ENCODE results near the gene OR52E2. TPM values are rescaled to one million over a fixed set of nuclear protein-coding genes. Genes with fewer than 3 reads are reported as not detected.

Gene OR52E2
- total and polyA plus RNA-seq, 2 donors (not counting 3 experiments of a cell fraction or from before 2014, with no cell fraction given), result not detected

DNA sequence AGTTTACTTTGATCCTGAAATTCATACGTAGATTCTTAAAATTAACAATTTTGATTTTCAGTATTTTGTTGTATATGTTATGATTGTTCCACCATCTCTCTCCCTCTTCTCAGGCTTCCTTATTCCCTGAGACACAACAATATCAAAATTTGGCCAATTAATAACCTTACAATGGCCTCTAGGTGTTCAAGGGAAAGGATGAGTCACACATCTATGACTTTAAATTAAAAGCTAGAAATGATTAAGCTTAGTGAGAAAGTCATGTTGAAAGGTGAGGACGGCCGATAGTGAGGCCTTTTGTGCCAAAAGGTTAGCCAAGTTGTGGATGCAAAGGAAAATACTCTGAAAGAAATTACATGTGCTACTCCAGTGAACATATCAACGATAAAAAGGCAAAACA is 18.6 kb downstream of the OR52E2 start:
- H3K79me2 ChIP-seq (ENCODE audit: control insufficient read depth, insufficient read depth, low read length), result no peaks in the 10 kb centered on the region
- H3K36me3 ChIP-seq (ENCODE audit: control insufficient read depth in 2 of 2, extremely low read depth in 1 of 2, insufficient read depth in 2 of 2, low read length in 2 of 2), result no peaks in the 10 kb centered on the region
- ChIA-PET CTCF (no interaction called here), POLR2A (no interaction called here)
- BruUV-seq (replicated peaks), result no TSS peak
- FAIRE-seq (no peak), DNase-seq (ENCODE audit: low read depth, low spot score) (no peak)
- no peak overlapping the region for H2AFZ ChIP-seq (ENCODE audit: low read depth, low read length)
- H3K9me3 ChIP-seq (replicated peaks; ENCODE audit: control insufficient read depth, insufficient read depth, low read length), result no peaks in the 10 kb centered on the region
- H3K9ac ChIP-seq (replicated peaks; ENCODE audit: extremely low read depth, insufficient read depth, low read length), result no peak overlapping the region
- TF ChIP-seq, protein P1, sequence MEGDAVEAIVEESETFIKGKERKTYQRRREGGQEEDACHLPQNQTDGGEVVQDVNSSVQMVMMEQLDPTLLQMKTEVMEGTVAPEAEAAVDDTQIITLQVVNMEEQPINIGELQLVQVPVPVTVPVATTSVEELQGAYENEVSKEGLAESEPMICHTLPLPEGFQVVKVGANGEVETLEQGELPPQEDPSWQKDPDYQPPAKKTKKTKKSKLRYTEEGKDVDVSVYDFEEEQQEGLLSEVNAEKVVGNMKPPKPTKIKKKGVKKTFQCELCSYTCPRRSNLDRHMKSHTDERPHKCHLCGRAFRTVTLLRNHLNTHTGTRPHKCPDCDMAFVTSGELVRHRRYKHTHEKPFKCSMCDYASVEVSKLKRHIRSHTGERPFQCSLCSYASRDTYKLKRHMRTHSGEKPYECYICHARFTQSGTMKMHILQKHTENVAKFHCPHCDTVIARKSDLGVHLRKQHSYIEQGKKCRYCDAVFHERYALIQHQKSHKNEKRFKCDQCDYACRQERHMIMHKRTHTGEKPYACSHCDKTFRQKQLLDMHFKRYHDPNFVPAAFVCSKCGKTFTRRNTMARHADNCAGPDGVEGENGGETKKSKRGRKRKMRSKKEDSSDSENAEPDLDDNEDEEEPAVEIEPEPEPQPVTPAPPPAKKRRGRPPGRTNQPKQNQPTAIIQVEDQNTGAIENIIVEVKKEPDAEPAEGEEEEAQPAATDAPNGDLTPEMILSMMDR (IDR thresholded peaks at IDR 0.05; ENCODE audit: extremely low read depth in 1 of 2, insufficient read depth in 1 of 2, low read depth in 1 of 2, low read length in 2 of 2), result no peak
- TF ChIP-seq GATA2 (IDR thresholded peaks at IDR 0.05; ENCODE audit: insufficient read depth, insufficient read length, low read depth, low read length) (no peak), FOS (IDR thresholded peaks at IDR 0.05; ENCODE audit: borderline replicate concordance, insufficient read depth, low read length) (no peak), POLR2A (IDR thresholded peaks at IDR 0.05; ENCODE audit: low read depth, low read length) (no peak), POLR2AphosphoS5 (IDR thresholded peaks at IDR 0.05; ENCODE audit: insufficient read depth, low read depth, low read length) (no peak), MYC (IDR thresholded peaks at IDR 0.05; ENCODE audit: low read depth, low read length) (no peak), JUN (IDR thresholded peaks at IDR 0.05; ENCODE audit: borderline replicate concordance, insufficient read depth, insufficient read length, low read depth) (no peak), EZH2 (IDR thresholded peaks at IDR 0.05; ENCODE audit: borderline replicate concordance, low read depth, low read length, severe bottlenecking) (no peak)
- TF ChIP-seq, protein P2, sequence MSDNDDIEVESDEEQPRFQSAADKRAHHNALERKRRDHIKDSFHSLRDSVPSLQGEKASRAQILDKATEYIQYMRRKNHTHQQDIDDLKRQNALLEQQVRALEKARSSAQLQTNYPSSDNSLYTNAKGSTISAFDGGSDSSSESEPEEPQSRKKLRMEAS (IDR thresholded peaks at IDR 0.05; ENCODE audit: insufficient read depth, insufficient read length), result no peak
- no peaks in the 10 kb centered on the region for H4K20me1 ChIP-seq (replicated peaks; ENCODE audit: control insufficient read depth, extremely low read depth, insufficient read depth, low read length)
- dilution Hi-C loops (cut with MboI; ENCODE audit: extremely low pct_ligation_motif_present, low sequenced_read_pairs), result no loop called here
- H3K4me1 ChIP-seq (ENCODE audit: control insufficient read depth, extremely low read depth, insufficient read depth, low read length), result no peaks in the 10 kb centered on the region
- no peak overlapping the region for H3K27ac ChIP-seq (ENCODE audit: insufficient read depth, low read depth, low read length)
- no peak overlapping the region for H3K4me2 ChIP-seq (ENCODE audit: insufficient read depth, low read length)
- no peak overlapping the region for H3K4me3 ChIP-seq (replicated peaks in 1 of 3; ENCODE audit: insufficient read depth in 1 of 3, low read depth in 1 of 3, low read length in 3 of 3)
- H3K27me3 ChIP-seq (ENCODE audit: control insufficient read depth in 2 of 2, insufficient read depth in 2 of 2, low read length in 2 of 2), result no peaks in the 10 kb centered on the region
- intact Hi-C loops (cut with micrococcal nuclease), result no loop called here
- no peaks in the 10 kb centered on the region for H3K9me1 ChIP-seq (replicated peaks; ENCODE audit: control insufficient read depth, extremely low read depth, insufficient read depth, low read length)
